ENCODE results near the gene C16orf87.

GRCh38 chr16:46862555-46863447, 31.8 kb upstream of the C16orf87 start:
- TF ChIP-seq, protein P1, sequence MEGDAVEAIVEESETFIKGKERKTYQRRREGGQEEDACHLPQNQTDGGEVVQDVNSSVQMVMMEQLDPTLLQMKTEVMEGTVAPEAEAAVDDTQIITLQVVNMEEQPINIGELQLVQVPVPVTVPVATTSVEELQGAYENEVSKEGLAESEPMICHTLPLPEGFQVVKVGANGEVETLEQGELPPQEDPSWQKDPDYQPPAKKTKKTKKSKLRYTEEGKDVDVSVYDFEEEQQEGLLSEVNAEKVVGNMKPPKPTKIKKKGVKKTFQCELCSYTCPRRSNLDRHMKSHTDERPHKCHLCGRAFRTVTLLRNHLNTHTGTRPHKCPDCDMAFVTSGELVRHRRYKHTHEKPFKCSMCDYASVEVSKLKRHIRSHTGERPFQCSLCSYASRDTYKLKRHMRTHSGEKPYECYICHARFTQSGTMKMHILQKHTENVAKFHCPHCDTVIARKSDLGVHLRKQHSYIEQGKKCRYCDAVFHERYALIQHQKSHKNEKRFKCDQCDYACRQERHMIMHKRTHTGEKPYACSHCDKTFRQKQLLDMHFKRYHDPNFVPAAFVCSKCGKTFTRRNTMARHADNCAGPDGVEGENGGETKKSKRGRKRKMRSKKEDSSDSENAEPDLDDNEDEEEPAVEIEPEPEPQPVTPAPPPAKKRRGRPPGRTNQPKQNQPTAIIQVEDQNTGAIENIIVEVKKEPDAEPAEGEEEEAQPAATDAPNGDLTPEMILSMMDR (IDR thresholded peaks at IDR 0.05; ENCODE audit: borderline replicate concordance, extremely low read depth, low read length, poor library complexity, severe bottlenecking) = no peak
- TF ChIP-seq EZH2 (IDR thresholded peaks at IDR 0.05; ENCODE audit: borderline replicate concordance, low read depth, low read length, severe bottlenecking) = no peak

Data from DND-41 (cell line).